Sigmoid colon (tissue), 4 donors: Measurements from ENCODE around the gene SLX1A.
"Not testable (repeated sequence)": the region's sequence is repeated elsewhere in the genome, so short reads cannot be mapped to it uniquely, and the experiment has no call there.

Experiments
- CTCF ChIP-seq, 4 experiments: fragments of 450-650 bp in 3 of 4; fragments of 200-600 bp in 1 of 4; IDR thresholded peaks; one replicate each; pipeline ENCODE4 v1.5.1; 2016 to 2019; ENCODE audit warnings: antibody characterized with exemption in 4 of 4, mild to moderate bottlenecking in 3 of 4, moderate library complexity in 2 of 4
- EP300 ChIP-seq, 4 donors: sonication (generic); formaldehyde crosslinking; IDR thresholded peaks; one replicate each; pipeline ENCODE4 v1.6.1; 2017; ENCODE audit warnings: antibody characterized with exemption in 4 of 4
- POLR2A ChIP-seq, 2 donors: fragments of 450-650 bp; IDR thresholded peaks; one replicate each; pipeline ENCODE4 v1.6.1; 2016; ENCODE audit warnings: antibody characterized with exemption in 2 of 2, mild to moderate bottlenecking in 2 of 2, moderate library complexity in 2 of 2
- POLR2AphosphoS5 ChIP-seq, 4 donors: sonication (generic); formaldehyde crosslinking; IDR thresholded peaks; one replicate each; pipeline ENCODE4 v1.6.1; 2017; ENCODE audit warnings: antibody characterized with exemption in 4 of 4

GRCh38 chr16:30197001-30197400 lies 3.3 kb downstream of the SLX1A start:
- not testable (repeated sequence) for TF ChIP-seq CTCF, EP300, POLR2A, POLR2AphosphoS5 (IDR thresholded peaks at IDR 0.05)
